Prostate gland (tissue), 2 donors: ENCODE data around the gene ANXA2.
"Not testable (repeated sequence)": the region's sequence is repeated elsewhere in the genome, so short reads cannot be mapped to it uniquely, and the experiment has no call there.

Experiments
- CTCF ChIP-seq, 4 experiments: fragments of 200-600 bp in 2 of 4; fragments of 450-650 bp in 2 of 4; sonication (generic) in 2 of 4; IDR thresholded peaks; 1 replicate in 3 of 4; 2 replicates in 1 of 4; pipeline ENCODE4 v1.5.1; 2016 to 2019; ENCODE audit warnings: antibody characterized with exemption in 4 of 4, mild to moderate bottlenecking in 2 of 4, moderate library complexity in 2 of 4
- POLR2A ChIP-seq: fragments of 450-650 bp; IDR thresholded peaks from one replicate; pipeline ENCODE4 v1.6.1; 2016; ENCODE audit warnings: antibody characterized with exemption, mild to moderate bottlenecking
- POLR2AphosphoS5 ChIP-seq: sonication (generic); formaldehyde crosslinking; IDR thresholded peaks from one replicate; pipeline ENCODE4 v1.6.1; 2017; ENCODE audit warnings: antibody characterized with exemption

GRCh38 chr15:60410350-60410749, 12.6 kb upstream of the ANXA2 start:
- TF ChIP-seq CTCF (IDR thresholded peaks at IDR 0.05); POLR2A; POLR2AphosphoS5: not testable (repeated sequence)
